Glomerular visceral epithelial cell (primary cell): ENCODE results near the gene RACGAP1.
"Not testable (repeated sequence)": the region's sequence is repeated elsewhere in the genome, so short reads cannot be mapped to it uniquely, and the experiment has no call there.

ENCODE experiments used
- DNase-seq: peaks from one replicate; pipeline ENCODE4 v3.0.0-alpha.2; 2016; ENCODE audit errors: extremely low spot score

RACGAP1 gene

DNA sequence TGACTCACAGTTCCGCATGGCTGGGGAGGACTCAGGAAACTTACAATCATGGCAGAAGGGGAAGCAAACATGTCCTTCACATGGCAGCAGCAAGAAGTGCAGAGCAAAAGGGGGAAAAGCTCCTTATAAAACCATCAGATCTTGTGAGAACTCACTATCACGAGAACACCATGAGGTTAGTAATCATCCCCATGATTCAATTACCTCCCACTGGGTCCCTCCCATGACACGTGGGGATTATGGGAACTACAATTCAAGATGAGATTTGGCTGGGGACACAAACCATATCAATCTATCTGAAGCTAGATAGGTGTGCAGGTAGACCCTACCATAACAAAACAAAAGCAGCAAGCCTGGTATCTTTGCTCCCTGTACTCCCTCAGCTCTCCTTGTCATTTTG, 38.8 kb downstream of the RACGAP1 start:
- not testable (repeated sequence) for DNase-seq

DNA sequence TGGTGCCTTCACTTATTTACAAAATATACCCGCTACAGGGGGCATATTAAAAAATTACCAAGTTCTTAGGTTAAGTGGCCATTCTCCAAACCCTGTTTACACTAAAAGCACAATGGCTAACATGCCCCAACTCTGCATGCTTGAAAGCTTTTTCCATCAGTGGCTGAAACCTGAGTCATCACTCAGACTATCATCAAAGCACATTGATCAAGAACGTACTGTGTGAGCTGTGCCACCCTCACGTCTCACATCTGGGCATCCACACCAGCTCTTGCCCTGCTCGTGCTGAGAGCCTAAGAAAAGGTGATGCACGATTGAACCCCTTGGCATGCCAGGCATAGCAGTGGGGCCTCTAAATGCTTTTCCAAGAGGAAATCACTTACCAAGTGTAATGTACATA, 39.3 kb downstream of the RACGAP1 start:
- DNase-seq = peak; percentile 40

DNA sequence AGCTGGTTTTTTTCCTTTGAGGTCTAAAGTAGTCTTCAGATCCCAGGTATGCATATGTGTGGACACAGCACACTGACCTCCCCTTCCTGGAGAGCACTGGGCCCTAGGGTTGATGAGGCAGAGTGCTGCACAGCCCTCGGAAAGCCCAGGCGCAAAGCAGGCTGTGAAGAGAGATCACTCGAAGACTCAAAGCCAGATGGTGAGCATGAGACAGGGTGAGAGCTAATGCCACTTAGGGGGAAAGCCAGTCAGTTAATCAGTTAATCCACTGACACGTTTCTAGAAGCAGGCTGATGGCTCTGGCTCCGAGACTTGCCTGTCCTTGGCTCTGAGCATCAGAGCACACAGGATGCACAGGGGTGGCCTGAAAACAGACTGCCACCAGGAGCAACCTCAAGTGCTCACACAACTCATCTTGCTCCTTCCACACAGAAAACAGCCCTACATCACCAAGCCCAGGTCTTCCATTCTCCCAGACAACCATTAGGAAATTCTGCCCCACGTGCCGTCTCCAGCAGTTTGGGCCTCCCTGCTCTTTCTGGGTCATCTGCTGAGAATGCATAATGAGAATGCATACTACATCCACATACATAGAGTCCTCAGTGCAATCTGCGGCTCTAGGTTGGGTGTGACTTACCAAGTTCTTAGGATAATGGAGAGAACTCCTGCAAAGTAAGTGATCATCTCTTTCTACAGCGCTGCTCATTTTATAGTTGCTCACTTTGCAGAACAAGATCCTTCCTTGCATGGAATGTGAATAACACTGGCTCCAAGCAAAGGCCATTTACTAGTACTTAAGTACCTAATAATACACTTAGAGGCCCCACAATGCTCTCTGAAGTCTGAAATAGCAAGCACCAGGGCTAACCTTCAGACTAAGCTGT, 40.6 kb downstream of the RACGAP1 start:
- DNase-seq = no peak

DNA sequence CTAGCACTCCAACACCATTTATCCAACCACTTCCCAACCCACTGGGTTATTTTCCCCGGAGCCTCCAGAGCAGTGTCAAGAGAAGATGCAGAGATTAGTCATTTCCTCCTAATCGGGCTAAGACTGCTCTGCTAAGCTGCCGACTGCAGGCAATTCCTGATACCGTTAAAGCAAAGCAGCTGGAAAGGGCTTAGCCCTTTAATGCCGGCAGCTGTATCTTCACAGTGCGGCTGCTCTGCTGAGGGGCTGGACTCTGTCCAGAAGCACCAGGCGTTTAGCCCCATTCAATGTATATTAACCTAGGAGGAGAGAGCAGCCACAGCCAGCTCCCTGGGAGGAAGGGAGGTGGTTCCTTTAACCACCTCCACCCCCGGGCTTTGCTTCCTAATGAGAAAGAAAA, 41.4 kb downstream of the RACGAP1 start:
- DNase-seq = peak; percentile 85

DNA sequence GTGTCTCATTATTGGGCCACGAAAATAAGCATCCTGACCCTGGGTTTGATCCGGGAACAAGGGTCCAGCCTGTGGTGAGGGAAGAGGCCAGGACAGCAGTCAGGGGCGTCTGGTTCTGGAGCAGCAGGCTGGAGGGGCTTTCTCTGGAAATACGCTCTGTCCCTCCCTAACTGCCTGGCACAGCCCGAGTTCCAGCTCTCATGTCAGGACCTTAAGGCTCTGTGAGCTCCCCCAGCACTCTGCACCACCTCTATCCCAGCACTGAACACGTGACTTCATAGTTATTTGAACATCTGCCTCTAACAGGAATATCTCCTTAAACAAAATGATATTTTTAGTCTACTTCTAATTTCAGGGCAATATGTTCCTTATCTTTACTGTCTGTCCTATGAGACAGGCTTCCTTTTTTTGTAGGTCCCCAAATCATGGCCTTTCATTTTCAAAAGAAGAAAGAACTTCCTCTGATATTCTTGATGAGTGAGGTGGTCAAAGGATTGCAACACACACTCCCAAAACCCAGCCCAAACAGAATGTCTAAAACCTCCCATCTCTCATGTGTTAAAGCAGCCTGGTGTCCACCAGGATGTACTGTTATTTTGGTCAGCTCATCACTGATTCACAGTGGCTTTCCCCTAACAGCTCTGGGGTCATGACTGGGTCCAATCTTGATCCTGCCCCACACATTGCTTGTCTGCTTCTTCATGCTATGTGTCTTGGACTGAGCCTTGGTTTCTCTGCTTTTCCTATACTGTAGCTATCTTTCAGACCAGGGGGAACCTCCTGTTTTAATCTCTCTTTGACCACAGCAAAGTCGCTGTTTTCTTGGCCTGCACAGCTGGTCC, 42.8 kb downstream of the RACGAP1 start:
- DNase-seq = peak; percentile 24

DNA sequence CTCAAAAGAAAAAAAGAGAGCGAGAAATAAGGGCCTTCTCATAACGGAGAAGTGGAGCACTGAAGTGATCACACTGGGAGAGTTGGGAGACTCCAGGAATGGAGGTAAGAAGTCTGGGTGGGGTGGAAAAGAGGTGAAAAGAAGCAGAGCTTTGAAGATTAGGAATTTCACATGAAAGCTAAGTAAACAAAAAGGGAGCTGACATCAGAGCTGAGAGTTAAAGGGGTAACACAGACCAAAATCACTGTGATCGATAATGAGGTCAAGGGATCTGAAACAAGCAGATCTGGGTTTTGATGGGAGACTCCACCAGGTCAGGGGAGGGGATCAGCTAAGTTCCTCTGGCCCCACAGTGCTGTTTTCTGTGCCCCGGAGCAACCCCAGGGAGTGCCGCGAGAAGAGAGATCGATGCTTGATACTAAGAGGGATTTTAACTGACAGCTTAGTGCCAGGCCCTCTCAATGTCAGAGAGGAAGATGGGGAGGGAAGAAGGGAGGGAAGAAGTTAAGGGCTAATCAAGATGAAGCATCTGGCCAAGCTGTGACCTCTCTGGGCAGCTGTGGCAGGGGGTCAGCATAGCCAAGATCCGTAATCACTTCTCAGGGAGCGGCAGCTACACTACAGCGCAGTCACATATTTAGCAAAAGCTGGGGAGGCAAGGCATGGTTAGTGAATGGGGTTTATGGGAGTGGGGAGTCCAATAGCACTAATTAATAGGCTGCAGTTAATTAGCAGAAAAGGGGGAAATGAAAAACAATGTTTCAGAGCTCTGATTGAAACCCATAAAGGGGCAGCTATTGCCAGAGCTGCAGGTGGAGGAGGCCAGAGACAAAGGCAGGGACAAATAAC, 44.6 kb downstream of the RACGAP1 start:
- no peak for DNase-seq

DNA sequence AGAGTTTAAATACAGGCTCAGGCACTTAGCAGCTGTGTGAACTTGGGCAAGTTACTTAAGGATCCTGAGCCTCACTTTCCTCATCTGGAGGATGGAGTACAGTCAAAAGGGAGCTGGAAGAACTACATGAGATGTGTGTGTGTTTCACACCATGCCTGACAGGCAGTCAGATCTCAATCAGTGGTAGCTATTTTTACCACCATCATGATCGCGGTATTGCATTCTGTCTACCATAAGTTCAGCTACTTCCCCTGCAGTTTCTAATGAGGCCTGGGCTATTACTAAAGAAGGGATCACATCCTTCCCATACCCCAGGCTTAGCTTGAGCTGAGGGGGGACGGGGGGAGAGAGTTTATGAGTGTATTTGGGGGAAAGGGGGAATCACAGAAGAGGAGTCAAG, 45.5 kb downstream of the RACGAP1 start:
- DNase-seq = no peak

DNA sequence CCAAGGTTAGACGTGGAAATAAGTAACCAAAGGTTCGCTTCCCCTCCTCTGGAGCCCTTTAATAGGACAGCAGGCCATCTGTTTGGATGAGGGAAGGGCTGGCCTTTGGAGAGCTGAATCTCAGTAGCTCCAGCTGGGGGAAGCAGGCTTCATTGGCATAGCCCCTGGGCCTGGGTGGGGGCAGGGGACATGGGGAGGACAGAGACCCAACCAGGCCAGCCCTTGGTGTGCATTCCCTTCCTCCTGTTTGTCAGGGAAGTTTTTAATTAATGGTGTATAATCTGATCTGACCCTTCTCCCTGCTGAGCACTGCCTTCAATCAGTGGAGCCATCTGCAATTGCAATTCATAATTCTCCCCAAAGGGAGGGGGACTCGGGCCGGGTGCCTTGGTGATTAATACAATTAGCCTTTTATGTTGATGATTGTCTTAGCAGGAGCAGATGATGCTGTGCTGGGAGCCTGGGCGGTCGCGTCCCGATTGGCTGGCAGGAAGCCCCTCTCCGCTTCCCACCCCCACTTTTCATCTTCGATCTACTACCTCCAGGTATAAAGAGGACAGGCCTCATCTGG, 46.2 kb downstream of the RACGAP1 start:
- DNase-seq = no peak

DNA sequence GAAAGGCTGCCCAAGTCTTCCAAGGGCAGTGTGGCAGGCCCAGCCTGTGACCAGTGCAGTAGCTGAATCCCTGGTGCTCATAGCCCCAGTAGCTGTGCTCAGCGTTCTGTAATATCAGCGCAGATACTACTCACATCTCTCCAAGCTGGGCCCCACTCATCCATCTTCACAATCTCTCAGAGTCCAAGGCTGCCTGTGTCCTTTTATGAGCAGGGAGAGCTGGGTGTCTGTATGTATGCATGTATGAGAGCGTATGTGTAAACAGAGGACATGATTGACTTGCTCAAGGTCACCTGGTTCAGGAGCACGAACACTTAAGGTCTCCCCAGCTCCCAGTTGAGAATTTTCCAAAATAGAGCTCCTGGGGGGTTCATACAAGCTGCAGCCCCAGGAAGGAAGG, 47.2 kb downstream of the RACGAP1 start:
- DNase-seq = no peak

DNA sequence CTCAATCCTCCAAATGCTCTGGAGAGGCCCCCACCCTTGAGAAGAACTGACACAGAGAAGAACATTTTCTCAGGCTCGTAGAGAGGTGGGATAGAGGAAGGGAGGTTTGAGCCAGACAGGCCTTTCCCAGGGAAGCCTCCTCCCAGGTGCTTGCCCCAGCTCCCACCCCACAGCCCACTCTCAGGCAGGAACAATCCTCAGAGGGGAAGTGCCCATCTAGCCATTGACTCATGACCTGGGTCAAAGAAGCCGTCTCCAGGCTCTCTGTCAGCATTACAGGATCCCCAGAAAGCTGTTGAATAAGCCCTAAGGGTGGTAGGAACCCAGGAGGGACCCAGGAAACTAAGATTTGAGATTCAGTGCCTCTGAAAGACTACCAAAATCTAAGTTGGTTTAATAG, 48.7 kb downstream of the RACGAP1 start:
- DNase-seq = no peak

DNA sequence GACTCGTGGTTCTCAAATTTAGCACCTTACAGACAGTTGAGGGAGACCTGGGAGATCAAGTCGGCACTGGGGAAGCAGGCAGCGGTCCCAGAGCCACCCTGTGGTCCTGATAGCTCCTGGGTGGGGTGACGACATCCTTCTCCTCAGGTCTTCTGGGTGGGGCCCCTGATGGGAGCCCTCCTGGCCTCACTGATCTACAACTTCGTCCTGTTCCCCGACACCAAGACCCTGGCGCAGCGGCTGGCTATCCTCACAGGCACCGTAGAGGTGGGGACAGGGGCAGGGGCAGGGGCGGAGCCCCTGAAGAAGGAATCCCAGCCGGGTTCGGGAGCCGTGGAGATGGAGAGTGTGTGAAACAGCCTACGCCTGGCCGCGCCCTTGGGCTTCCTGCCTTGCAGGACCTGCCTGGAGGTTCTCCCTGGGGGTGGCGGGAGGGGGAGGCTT, 50.0 kb downstream of the RACGAP1 start:
- no peak for DNase-seq

DNA sequence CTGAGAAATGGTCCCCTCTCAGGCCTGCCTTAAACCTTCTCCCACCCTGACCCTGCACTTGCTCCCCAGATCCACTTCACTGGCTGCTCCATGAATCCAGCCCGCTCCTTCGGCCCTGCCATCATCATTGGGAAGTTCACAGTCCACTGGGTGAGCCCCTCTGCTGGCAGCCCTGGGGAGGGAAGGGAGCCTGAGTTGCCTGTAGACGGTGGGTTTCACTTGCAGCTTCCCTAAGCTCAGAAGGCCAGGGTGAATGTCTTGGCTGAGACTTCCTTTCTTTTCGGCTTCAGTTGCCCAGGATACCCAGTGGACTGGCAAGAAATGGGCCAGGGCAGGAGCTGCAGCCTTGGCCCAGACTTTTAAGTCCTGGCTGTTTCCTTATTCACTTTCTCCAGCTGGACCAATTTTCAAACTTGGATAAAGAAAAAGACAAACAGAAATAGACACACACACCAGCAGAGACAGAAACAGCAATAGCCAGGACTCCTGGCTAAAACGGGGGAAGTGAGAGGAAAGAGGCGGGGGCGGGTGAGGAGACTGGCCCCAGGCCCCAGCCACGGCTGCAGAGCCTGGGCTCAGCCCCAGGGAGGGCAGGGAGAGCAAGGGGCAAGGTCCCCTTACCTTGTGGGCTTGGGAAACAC, 50.5 kb downstream of the RACGAP1 start:
- DNase-seq = no peak

DNA sequence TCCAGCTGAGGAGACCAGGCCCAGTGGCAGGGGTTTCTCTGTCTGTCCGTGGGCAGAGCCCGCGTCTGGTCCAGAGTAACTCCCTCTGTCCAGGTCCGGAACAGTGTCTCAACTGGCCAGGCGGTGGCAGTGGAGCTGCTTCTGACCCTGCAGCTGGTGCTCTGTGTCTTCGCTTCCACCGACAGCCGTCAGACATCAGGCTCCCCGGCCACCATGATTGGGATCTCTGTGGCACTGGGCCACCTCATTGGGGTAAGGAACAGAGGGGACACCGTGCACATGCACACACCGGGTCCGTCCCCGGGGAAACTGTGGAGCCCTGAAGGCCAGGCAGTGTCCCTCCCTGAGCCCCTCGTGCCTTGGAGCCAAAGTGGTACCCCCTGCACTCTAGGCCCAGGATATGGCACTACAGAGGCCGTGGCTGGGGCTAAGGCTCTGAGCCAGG, 51.0 kb downstream of the RACGAP1 start:
- peak; percentile 38 for DNase-seq

DNA sequence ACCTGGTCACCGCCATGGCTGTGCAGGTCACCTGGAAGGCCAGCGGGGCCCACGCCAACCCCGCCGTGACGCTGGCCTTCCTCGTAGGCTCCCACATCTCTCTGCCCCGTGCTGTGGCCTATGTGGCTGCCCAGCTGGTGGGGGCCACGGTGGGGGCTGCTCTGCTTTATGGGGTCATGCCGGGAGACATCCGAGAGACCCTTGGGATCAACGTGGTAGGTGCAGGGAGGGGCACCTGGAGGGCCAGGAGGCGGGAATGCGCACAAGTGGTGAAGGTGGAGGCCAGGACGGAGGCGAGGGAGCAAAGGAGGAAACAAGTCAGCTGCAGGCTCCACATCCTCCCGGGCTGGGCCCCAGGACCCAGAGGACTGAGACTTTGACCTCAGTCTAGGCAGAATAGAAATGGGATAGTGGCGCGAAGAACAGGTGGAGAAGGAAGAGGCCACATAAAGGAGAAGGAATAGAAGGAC, 51.9 kb downstream of the RACGAP1 start:
- no peak for DNase-seq

DNA sequence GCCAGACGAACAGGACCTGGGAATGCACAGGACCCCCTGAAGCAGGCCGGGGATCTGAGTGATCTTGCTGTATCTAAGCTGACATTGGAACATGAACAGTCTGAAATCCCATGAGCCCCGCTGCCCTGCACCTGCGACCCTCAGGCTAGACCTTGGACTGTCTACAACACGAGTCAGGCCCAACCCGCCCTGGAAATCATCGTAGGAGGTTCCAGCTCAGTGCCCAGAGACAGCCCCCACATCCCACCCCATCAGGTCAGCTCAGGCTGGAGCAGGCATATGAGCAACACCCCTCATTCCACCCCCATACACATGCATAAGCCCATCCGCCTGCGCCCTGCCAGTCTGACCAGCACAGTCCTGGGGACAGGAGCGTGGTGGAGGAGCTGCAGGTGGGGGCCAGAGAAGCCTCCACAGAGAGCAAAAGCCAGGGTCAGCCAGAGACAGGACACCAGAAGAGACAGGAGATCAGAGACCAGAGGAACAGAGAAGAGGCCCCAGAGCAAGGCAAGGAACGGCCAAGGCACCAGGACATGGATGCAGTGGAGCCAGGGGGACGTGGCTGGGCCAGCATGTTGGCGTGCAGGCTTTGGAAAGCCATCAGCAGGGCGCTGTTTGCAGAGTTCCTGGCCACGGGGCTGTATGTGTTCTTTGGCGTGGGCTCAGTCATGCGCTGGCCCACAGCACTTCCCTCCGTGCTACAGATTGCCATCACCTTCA, 52.5 kb downstream of the RACGAP1 start, which contains the start of gene AQP6:
Gene AQP6, plus strand, starts transcription at position 307 of the 720 bp plus-strand sequence. Its CDS starts 227 bp downstream, at position 534.
- no peak for DNase-seq

DNA sequence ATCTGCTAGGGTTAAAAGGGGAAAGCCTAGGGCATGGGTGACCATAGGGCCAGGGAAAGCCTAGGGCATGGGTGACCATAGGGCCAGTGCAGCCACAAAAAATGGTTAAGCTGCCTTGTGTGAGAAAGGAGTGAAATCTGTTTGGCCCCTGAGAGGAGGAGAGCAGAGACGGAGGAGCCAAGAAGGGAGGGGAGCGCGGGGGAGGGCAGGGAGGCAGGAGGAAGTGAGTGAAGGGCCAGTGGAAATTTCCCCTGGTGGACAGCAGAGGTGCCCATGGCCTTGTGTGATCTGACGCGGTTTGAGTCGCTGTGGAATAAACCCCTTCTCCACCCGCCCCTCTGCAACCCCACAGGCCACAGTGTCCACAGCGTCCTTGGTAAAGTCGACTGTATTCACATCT, 53.2 kb downstream of the RACGAP1 start:
- DNase-seq = no peak

DNA sequence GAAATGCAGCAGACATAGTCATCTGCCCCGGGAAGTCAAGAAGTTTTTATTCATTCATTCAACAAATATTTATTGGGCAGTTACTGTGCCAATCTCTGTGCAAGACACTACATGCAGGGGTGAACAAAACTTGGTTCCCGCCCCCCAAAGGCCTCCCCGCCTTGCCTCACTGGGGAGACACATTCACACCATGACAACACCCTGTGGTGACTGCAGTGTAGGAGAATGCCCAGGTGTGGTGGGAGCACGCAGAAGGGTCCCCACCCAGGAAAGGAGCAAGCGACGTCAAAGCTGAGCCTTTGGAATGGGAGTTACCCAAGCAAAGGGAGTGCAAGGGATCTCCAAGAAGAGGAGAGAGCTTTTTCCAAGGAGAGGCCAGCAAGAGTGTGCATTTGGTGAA, 54.2 kb downstream of the RACGAP1 start:
- DNase-seq = no peak

DNA sequence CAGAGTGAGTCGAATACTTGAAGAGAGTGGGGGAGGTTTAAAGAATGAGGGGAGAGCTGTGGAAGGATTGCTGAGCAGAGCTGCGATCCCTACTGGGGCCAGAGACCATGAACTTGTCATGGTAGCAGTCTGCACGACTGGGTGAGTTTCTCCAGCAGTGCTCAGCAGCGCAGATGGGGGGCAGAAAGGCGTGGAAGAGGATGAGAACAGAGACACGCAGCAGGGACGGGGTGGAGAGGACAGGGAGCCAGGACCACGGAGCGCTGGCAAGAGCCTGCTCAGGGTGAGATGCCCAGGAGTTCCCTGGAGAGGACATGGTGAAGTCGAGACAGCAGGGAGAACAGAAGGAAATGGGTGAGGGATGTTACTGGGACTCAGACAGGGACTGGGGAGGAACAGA, 54.6 kb downstream of the RACGAP1 start:
- DNase-seq = no peak

DNA sequence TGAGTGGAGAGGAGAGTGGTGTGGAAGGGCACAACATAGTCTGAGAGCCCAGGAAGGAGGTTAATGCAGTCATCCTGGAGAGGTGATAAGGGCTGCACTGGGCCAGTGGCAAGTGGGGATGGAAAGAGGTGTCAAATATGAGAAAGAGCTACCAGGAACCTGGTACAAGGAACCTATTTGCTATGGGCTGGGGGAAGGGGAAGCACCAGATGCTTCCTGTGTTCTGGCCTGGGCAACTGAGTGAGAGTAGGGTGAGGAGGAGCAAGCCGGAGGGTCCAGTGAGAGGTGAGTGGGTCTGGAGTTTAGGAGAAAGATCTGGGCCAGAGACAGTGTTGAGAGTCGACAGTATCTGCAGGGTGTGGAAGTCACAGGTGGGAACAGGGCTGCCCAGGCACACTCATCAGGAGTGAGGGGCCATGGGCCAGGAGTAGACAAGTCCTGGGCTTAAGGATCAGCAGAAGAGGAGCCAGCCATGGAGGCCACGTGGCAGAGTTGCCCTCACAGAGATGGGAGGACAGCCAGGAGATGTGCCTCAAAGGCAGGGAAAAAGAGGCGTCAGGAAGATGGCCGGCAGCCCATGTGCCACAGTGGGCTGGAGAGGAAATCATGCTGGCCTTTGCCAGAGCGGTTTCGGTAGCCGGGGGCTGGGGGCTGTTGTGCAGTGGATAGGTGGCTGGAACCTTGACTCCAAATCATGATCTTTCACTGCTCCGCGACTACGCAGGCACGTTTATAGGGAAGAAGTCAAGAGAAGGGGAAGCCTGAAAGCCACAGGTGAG, 55.5 kb downstream of the RACGAP1 start:
- no peak for DNase-seq
